Activated CD4-positive, alpha-beta T cell treated with anti-CD3 and anti-CD28 coated beads, Interleukin-2, Interleukin-4, amounts not matched to agents 100 ng/mL and 50 ng/mL, durations not matched to agents 16 hours and 8 hours (primary cell): ENCODE measurements around the gene PLEKHG1.

Experiments used
- DNase-seq: peaks from one replicate; pipeline ENCODE4 v3.0.0-alpha.2; 2020; ENCODE audit warnings: low spot score

PLEKHG1 gene

GRCh38 chr6:150620244-150620643 is 20.6 kb downstream of the PLEKHG1 start:
- no peak for DNase-seq

GRCh38 chr6:150620763-150621162 is 21.1 kb downstream of the PLEKHG1 start:
- no peak for DNase-seq

- DNase-seq: no peak
Observed at GRCh38 chr6:150622476-150622875, 22.8 kb downstream of the PLEKHG1 start.

- DNase-seq: peak; percentile 11
Observed at GRCh38 chr6:150622941-150623874, 23.5 kb downstream of the PLEKHG1 start.

- no peak for DNase-seq
Observed at GRCh38 chr6:150624191-150624590, 24.5 kb downstream of the PLEKHG1 start.

GRCh38 chr6:150625927-150626326 is 26.2 kb downstream of the PLEKHG1 start:
- no peak for DNase-seq

GRCh38 chr6:150627154-150627553 is 27.5 kb downstream of the PLEKHG1 start:
- DNase-seq: no peak

GRCh38 chr6:150627585-150628025 is 27.9 kb downstream of the PLEKHG1 start:
- no peak for DNase-seq

GRCh38 chr6:150628908-150629307 is 29.2 kb downstream of the PLEKHG1 start:
- DNase-seq: no peak

GRCh38 chr6:150631283-150631983 is 31.7 kb downstream of the PLEKHG1 start:
- no peak for DNase-seq

- DNase-seq: no peak
Observed at GRCh38 chr6:150631984-150632642, 32.4 kb downstream of the PLEKHG1 start.

- no peak for DNase-seq
Observed at GRCh38 chr6:150632785-150633485, 33.2 kb downstream of the PLEKHG1 start.

GRCh38 chr6:150633486-150633834 is 33.8 kb downstream of the PLEKHG1 start:
- no peak for DNase-seq

- no peak for DNase-seq
Observed at GRCh38 chr6:150634176-150634963, 34.7 kb downstream of the PLEKHG1 start.

GRCh38 chr6:150634964-150635292 is 35.2 kb downstream of the PLEKHG1 start:
- no peak for DNase-seq

GRCh38 chr6:150635906-150636514 is 36.3 kb downstream of the PLEKHG1 start:
- DNase-seq: no peak

GRCh38 chr6:150636808-150637207 is 37.1 kb downstream of the PLEKHG1 start:
- DNase-seq: no peak

- no peak for DNase-seq
Observed at GRCh38 chr6:150637266-150637665, 37.6 kb downstream of the PLEKHG1 start.

GRCh38 chr6:150638267-150638666 is 38.6 kb downstream of the PLEKHG1 start:
- DNase-seq: no peak

- DNase-seq: no peak
Observed at GRCh38 chr6:150638765-150639164, 39.1 kb downstream of the PLEKHG1 start.

GRCh38 chr6:150639823-150640331 is 40.2 kb downstream of the PLEKHG1 start:
- DNase-seq: no peak
